Astrocyte of the spinal cord (primary cell): ENCODE results near the gene TMEM223.
"Not testable (repeated sequence)": the region's sequence is repeated elsewhere in the genome, so short reads cannot be mapped to it uniquely, and the experiment has no call there.

Experiments used
- DNase-seq: peaks from one replicate; pipeline ENCODE4 v3.0.0; 2011; ENCODE audit warnings: low read depth, low spot score
- H3K4me3 ChIP-seq: 2 replicates; pipeline ENCODE4 v1.5.1; 2011; ENCODE audit warnings: low read depth, mild to moderate bottlenecking, low read length, moderate library complexity
- CTCF ChIP-seq: IDR thresholded peaks from 2 replicates; pipeline ENCODE4 v1.5.1; 2012; ENCODE audit warnings: low read depth, mild to moderate bottlenecking, low read length, inconsistent platforms
- in situ Hi-C: cut with HindIII; loops from 2 replicates; pipeline ENCODE4 v1.10.0; 2017; ENCODE audit warnings: low sequenced_read_pairs

TMEM223 gene

DNA sequence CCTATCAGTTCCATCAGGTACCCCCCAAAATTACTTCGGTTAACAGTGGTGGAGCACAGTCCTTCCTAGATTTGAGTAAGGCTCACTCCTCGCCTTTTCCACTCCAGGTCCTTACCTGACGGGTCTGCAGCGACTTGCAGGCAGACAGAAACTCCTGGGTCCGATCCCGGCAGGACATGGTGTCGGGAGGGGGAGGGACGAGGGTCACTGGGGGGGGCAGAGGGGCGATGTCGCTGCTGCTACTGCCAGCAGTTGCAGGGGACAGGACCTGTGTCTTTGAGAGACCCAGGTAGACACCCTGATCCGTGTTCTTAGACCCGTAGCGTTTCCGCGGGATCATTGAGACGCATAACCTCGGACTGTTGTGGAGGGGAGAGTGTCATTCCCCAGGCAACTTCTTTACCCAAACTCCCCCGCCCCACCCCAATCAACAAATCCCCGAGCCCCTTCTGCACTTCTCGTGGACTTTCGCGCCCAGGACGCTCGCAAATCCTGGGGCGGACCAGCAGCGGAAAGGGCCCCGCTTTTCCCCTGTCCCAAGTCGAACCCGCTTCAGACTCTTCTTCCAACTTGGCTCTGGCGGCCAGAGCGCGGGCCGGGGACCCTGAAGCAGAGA lies 39.2 kb upstream of the TMEM223 start:
- TF ChIP-seq CTCF: no peak

DNA sequence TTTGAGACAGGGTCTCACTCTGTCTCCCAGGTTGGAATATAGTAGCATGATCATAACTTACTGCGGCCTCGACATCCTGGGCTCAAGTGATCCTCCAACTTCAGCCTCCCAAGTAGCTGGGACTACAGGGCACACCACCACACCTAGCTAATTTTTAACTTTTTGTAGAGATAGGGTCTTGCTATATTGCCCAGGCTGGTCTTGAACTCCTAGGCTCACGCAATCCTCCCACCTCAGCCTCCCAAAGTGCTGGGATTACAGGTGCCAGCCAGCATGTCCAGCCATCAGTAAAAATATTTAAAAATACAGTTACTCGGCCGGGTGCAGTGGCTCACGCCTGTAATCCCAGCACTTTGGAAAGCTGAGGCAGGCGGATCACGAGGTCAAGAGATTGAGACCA lies 36.3 kb upstream of the TMEM223 start:
- DNase-seq, in situ Hi-C loops, H3K4me3 ChIP-seq: not testable (repeated sequence)

More for the DNA sequence above, 39.2 kb upstream of the TMEM223 start:
- H3K4me3 ChIP-seq: peak overlapping the region; percentile 90
- no peak for DNase-seq
- in situ Hi-C loops: no loop called here

GRCh38 chr11:62823677-62824076 lies 31.9 kb upstream of the TMEM223 start:
- no peak overlapping the region for H3K4me3 ChIP-seq
- DNase-seq: no peak
- in situ Hi-C loops: no loop called here
- TF ChIP-seq CTCF: no peak

DNA sequence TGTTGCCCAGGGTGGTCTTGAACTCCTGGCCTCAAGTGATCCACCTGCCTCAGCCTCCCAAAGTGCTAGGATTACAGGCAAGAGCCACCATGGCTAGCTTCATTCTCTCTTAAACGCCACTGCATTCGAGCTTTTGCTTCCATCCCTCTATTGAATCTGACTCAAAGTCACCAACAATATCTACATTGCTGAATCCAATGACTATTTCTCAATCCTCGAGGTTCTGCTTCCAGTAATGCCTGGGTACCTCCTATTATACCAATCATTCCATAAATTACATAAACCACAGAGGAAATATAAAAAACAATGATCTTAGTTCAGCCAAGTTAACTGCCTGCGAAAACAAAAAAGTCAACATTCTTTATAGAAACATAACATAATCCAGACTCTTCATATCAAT lies 25.3 kb upstream of the TMEM223 start:
- no peak for DNase-seq
- in situ Hi-C loops: no loop called here
- no peak overlapping the region for H3K4me3 ChIP-seq
- no peak for TF ChIP-seq CTCF

DNA sequence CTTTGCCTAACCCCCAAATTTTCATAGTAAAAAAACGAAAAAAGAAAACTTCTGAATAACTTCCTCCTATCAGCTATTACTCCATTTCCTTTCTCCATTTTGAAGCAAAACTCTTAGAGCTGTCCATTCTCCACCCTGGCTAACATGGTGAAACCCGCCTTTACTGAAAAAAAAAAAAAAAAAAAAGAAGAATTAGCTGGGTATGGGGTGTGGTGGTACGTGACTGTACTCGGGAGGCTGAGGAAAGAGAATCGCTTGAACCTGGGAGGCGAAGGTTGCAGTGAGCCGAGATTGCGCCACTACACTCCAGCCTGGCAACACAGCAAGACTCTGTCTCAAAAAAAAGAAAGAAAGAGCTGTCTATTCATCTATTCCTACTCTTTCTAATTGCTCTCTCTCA lies 24.8 kb upstream of the TMEM223 start:
- no peak overlapping the region for H3K4me3 ChIP-seq
- no peak for DNase-seq
- in situ Hi-C loops: no loop called here
- TF ChIP-seq CTCF: no peak

DNA sequence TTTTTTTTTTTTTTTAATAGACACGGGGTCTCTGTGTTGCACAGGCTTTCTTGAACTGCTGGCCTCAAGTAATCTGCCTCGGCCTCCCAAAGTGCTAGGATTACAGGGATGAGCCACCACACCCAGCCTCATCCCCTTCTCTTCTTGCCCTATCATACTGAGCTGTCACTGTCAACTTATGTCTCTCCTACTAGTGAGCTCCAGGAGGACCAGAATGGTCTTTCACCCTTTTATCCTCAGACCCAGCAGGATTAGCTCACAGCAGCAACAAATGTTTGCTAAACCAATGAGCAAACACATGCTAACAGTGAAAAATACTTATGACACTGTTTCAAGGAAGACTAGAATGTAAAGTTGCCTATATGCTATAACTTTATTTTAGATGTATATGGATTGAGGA lies 19.9 kb upstream of the TMEM223 start:
- in situ Hi-C loops: no loop called here
- H3K4me3 ChIP-seq: no peak overlapping the region
- no peak for TF ChIP-seq CTCF
- no peak for DNase-seq

DNA sequence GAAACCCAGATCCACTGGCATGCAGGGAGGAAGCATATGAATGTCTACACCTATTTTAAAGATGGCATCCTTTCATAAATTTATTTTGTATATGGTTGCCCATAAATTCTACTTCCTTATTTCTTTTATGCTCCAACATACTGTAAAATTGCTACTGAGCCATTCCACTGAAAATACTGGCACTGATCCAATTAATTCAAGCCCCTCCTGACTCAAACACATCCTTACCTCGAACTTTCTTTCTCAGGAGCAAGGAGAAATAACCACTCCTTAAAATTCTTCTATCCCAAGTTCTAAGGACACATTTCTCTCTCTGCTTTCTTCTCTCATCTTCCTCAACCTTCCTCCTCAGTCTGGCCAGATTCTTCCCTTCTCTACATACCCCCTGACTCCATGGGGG lies 18.9 kb upstream of the TMEM223 start:
- in situ Hi-C loops: no loop called here
- no peak overlapping the region for H3K4me3 ChIP-seq
- no peak for TF ChIP-seq CTCF
- DNase-seq: no peak
